HEK293T (cell line): Measurements from ENCODE around the gene POLR2A.
"Not testable (repeated sequence)": the region's sequence is repeated elsewhere in the genome, so short reads cannot be mapped to it uniquely, and the experiment has no call there.

Experiments
- CTCF ChIA-PET: fragments of 350-600 bp; formaldehyde crosslinking; extraction: SDS; loops from one replicate; lab custom pipeline; 2021; ENCODE audit warnings: antibody characterized with exemption, inconsistent platforms; lab: Yijun Ruan, JAX
- POLR2A ChIA-PET: fragments of 350-600 bp; formaldehyde crosslinking; extraction: SDS; loops from one replicate; lab custom pipeline; 2020; ENCODE audit warnings: antibody characterized with exemption, inconsistent platforms; lab: Yijun Ruan, JAX
- DNase-seq: peaks from one replicate; pipeline ENCODE4 v3.0.0; 2012; ENCODE audit warnings: mixed read lengths; ENCODE audit errors: extremely low spot score
- ARNT ChIP-seq: fragments of 450-650 bp; IDR thresholded peaks from 2 replicates; pipeline ENCODE4 v1.6.1; 2017; ENCODE audit warnings: mild to moderate bottlenecking
- BHLHE40 ChIP-seq: fragments of 450-650 bp; IDR thresholded peaks from 2 replicates; pipeline ENCODE4 v1.6.1; 2016; ENCODE audit warnings: mild to moderate bottlenecking, moderate library complexity, borderline replicate concordance
- CTBP1 ChIP-seq: fragments of 450-650 bp; IDR thresholded peaks from 2 replicates; pipeline ENCODE4 v1.6.1; 2016; ENCODE audit warnings: borderline replicate concordance
- ELF4 ChIP-seq: fragments of 450-650 bp; IDR thresholded peaks from 2 replicates; pipeline ENCODE4 v1.6.1; 2017; ENCODE audit warnings: antibody characterized with exemption
- FOXA1 ChIP-seq: fragments of 450-650 bp; IDR thresholded peaks from 2 replicates; pipeline ENCODE4 v1.6.1; 2016; ENCODE audit warnings: mild to moderate bottlenecking
- FOXK2 ChIP-seq: fragments of 450-650 bp; IDR thresholded peaks from 2 replicates; pipeline ENCODE4 v1.6.1; 2016; ENCODE audit warnings: mild to moderate bottlenecking
- FOXM1 ChIP-seq: fragments of 450-650 bp; IDR thresholded peaks from 2 replicates; pipeline ENCODE4 v1.6.1; 2017; ENCODE audit warnings: mild to moderate bottlenecking, borderline replicate concordance
- HDGF ChIP-seq: fragments of 450-650 bp; IDR thresholded peaks from 2 replicates; pipeline ENCODE4 v1.6.1; 2017; ENCODE audit warnings: antibody characterized with exemption, borderline replicate concordance
- L3MBTL2 ChIP-seq: fragments of 450-650 bp; conservative IDR thresholded peaks from 2 replicates; pipeline ENCODE4 v1.6.1; 2016; ENCODE audit warnings: mild to moderate bottlenecking
- LEF1 ChIP-seq: fragments of 450-650 bp; IDR thresholded peaks from 2 replicates; pipeline ENCODE4 v1.6.1; 2017; ENCODE audit warnings: mild to moderate bottlenecking, borderline replicate concordance
- NFRKB ChIP-seq: fragments of 450-650 bp; IDR thresholded peaks from 2 replicates; pipeline ENCODE4 v1.6.1; 2016; ENCODE audit warnings: mild to moderate bottlenecking, moderate library complexity
- PKNOX1 ChIP-seq: fragments of 450-650 bp; IDR thresholded peaks from 2 replicates; pipeline ENCODE4 v1.6.1; 2016
- SP1 ChIP-seq: fragments of 450-650 bp; IDR thresholded peaks from 2 replicates; pipeline ENCODE4 v1.6.1; 2017
- SUZ12 ChIP-seq: fragments of 450-650 bp; IDR thresholded peaks from 2 replicates; pipeline ENCODE4 v1.6.1; 2016; ENCODE audit warnings: mild to moderate bottlenecking
- TARDBP ChIP-seq: fragments of 450-650 bp; IDR thresholded peaks from 2 replicates; pipeline ENCODE4 v1.6.1; 2016
- ZNF384 ChIP-seq: fragments of 450-650 bp; IDR thresholded peaks from 2 replicates; pipeline ENCODE4 v1.6.1; 2016

Gene POLR2A

GRCh38 chr17:7471729-7472128 lies 12.4 kb upstream of the POLR2A start:
- TF ChIP-seq BHLHE40 (no peak), L3MBTL2 (no peak), ZNF384 (no peak), PKNOX1 (no peak), FOXA1 (no peak), ARNT (no peak), HDGF (no peak), LEF1 (no peak), SP1 (no peak), NFRKB (no peak), FOXM1 (no peak), FOXK2 (no peak), SUZ12 (no peak)
- CTCF ChIA-PET, result no interaction called here
- no peak for DNase-seq
- POLR2A ChIA-PET, result no interaction called here

- POLR2A ChIA-PET, result interaction anchor here (8.2 kb wide), 1 partner anchor 36 kb away, joined by 55 read pairs; the partner anchor contains the start of genes FGF11 and TMEM102
- CTCF ChIA-PET, DNase-seq: not testable (repeated sequence)
Measured at GRCh38 chr17:7474767-7475166, 9.4 kb upstream of the POLR2A start.

GRCh38 chr17:7475764-7476422 lies 8.3 kb upstream of the POLR2A start:
- ChIA-PET CTCF (no interaction called here), POLR2A (interaction anchor here (0.7 to 8.2 kb wide), 4 partner anchors 9 to 85 kb away, joined by 3 to 55 read pairs (median 6); partner anchors contain the start of genes FGF11 and TMEM102)
- DNase-seq, result no peak
- TF ChIP-seq HDGF (no peak), L3MBTL2 (no peak), BHLHE40 (no peak), FOXM1 (no peak), CTBP1 (no peak), PKNOX1 (no peak), FOXK2 (no peak), ZNF384 (no peak), ELF4 (no peak), TARDBP (no peak), SP1 (no peak), SUZ12 (no peak), NFRKB (no peak), LEF1 (no peak), ARNT (no peak), FOXA1 (no peak)

- TF ChIP-seq ARNT, result no peak
- TF ChIP-seq CTBP1, result no peak
- TF ChIP-seq LEF1, result no peak
- no peak for TF ChIP-seq HDGF
- no peak for TF ChIP-seq NFRKB
- TF ChIP-seq L3MBTL2, result no peak
- TF ChIP-seq TARDBP, result no peak
- no peak for TF ChIP-seq FOXK2
- no peak for TF ChIP-seq SUZ12
- no peak for TF ChIP-seq SP1
- no peak for TF ChIP-seq BHLHE40
- TF ChIP-seq FOXA1, result no peak
- TF ChIP-seq ELF4, result no peak
- no peak for TF ChIP-seq FOXM1
- TF ChIP-seq PKNOX1, result no peak
- no peak for TF ChIP-seq ZNF384
- ChIA-PET POLR2A (interaction anchor here (1.1 to 8.2 kb wide), 3 partner anchors 10 to 38 kb away, joined by 4 to 55 read pairs (median 7); partner anchors contain the start of genes FGF11 and TMEM102), CTCF (no interaction called here)
- DNase-seq, result no peak
Measured at GRCh38 chr17:7476494-7476893, 7.7 kb upstream of the POLR2A start.

- ChIA-PET CTCF (no interaction called here), POLR2A (interaction anchor here (1.1 to 8.2 kb wide), 3 partner anchors 9 to 39 kb away, joined by 5 to 55 read pairs (median 7); partner anchors contain the start of genes CHRNB1, FGF11 and TMEM102)
- DNase-seq, result no peak
- TF ChIP-seq ARNT, result no peak
- TF ChIP-seq L3MBTL2, result no peak
- no peak for TF ChIP-seq NFRKB
Measured at GRCh38 chr17:7476951-7477350, 7.2 kb upstream of the POLR2A start.

- CTCF ChIA-PET, result no interaction called here
- POLR2A ChIA-PET, result interaction anchor here (1.1 to 8.2 kb wide), 3 partner anchors 9 to 39 kb away, joined by 5 to 55 read pairs (median 7); partner anchors contain the start of genes CHRNB1, FGF11 and TMEM102
Measured at GRCh38 chr17:7477392-7478275, 6.5 kb upstream of the POLR2A start.

More at GRCh38 chr17:7477392-7478275, 6.5 kb upstream of the POLR2A start:
- DNase-seq, result no peak
- TF ChIP-seq L3MBTL2, result 0 out of 2 replicates have a peak, but pooled peaks have one; percentile 50
- peak; percentile 25; the same call in 1 of the 2 replicates for TF ChIP-seq PKNOX1
- TF ChIP-seq CTBP1, result no peak
